HCT116 (cell line): ENCODE measurements around the gene KNTC1. TPM values are rescaled to one million over a fixed set of nuclear protein-coding genes. Genes with fewer than 3 reads are reported as not detected.

ENCODE experiments used
- ATAC-seq: fragments of 200-7000 bp; cut with Tn5 transposase; 2 replicates; pipeline ENCODE4 v1.9.1; 2020; ENCODE audit warnings: mild to moderate bottlenecking, moderate library complexity
- BruUV-seq: library from RNA; stranded (reverse); fragments of 400-500 nt; replicated peaks from 2 replicates; lab custom pipeline; 2021; lab: Mats Ljungman, UMichigan
- CTCF ChIA-PET: fragments of 300-600 bp; sonication (Branson Sonifier 250); formaldehyde crosslinking; loops from one replicate; lab custom pipeline; 2021; ENCODE audit warnings: antibody characterized with exemption; lab: Charles Lee
- POLR2A ChIA-PET: fragments of 300-600, 350-600 bp; sonication (Branson Sonifier 250); formaldehyde crosslinking; loops from one replicate; lab custom pipeline; 2021; ENCODE audit warnings: antibody characterized with exemption; lab: Charles Lee
- RAD21 ChIA-PET, 2 experiments: fragments of 300-600 bp; sonication (Branson Sonifier 250); formaldehyde crosslinking; loops; one replicate each; lab custom pipeline; 2023; ENCODE audit warnings: low total read pairs in 2 of 2; ENCODE audit not compliant: uncharacterized antibody in 2 of 2, unreplicated experiment in 2 of 2, low non-redundant PET in 1 of 2; lab: Charles Lee
- DNase-seq: peaks from one replicate; pipeline ENCODE4 v3.0.0-alpha.2; 2010; ENCODE audit warnings: low read depth, low spot score
- H2AFZ ChIP-seq: fragments of 200-600 bp; shearing (Covaris generic), sonication (generic); 2 replicates; pipeline ENCODE4 v1.6.1; 2017; ENCODE audit warnings: low read depth, mixed run types, mixed read lengths, antibody characterized with exemption, low read length; ENCODE audit not compliant: poor library complexity, severe bottlenecking
- H3K27ac ChIP-seq: 2 replicates; pipeline ENCODE4 v1.5.1; 2012; ENCODE audit warnings: low read depth, low read length
- H3K27me3 ChIP-seq: fragments of 200-600 bp; sonication (generic); 2 replicates; pipeline ENCODE4 v1.6.1; 2016; ENCODE audit warnings: mixed run types, low read length, mixed read lengths; ENCODE audit not compliant: insufficient read depth
- H3K36me3 ChIP-seq, 2 experiments: fragments of 200-500 bp in 1 of 2; fragments of 200-600 bp in 1 of 2; sonication (Bioruptor generic) in 1 of 2; sonication (generic) in 1 of 2; 2 replicates each; pipeline versions ENCODE4 v1.5.1 to v1.6.1; 2014 to 2016; ENCODE audit warnings: low read length in 2 of 2, inconsistent platforms in 1 of 2, mixed read lengths in 1 of 2, mixed run types in 1 of 2; ENCODE audit not compliant: insufficient read depth in 2 of 2, control insufficient read depth in 1 of 2
- H3K4me1 ChIP-seq, 2 experiments: fragments of 200-600 bp in 1 of 2; sonication (generic) in 1 of 2; 2 replicates each; pipeline versions ENCODE4 v1.5.1 to v1.6.1; 2012 to 2017; ENCODE audit warnings: low read length in 2 of 2, inconsistent platforms in 1 of 2, mild to moderate bottlenecking in 1 of 2, mixed read lengths in 1 of 2, mixed run types in 1 of 2, moderate library complexity in 1 of 2; ENCODE audit not compliant: insufficient read depth in 2 of 2, control insufficient read depth in 1 of 2
- H3K4me2 ChIP-seq: fragments of 200-600 bp; sonication (generic); 2 replicates; pipeline ENCODE4 v1.6.1; 2017; ENCODE audit warnings: mixed run types, low read length, mixed read lengths
- H3K4me3 ChIP-seq, 2 experiments: fragments of 200-600 bp in 1 of 2; sonication (generic) in 1 of 2; replicated peaks in 1 of 2; 2 replicates each; pipeline ENCODE4 v1.5.1; 2011 to 2016; ENCODE audit warnings: low read length in 2 of 2, control low read depth in 1 of 2, low read depth in 1 of 2, mild to moderate bottlenecking in 1 of 2, mixed read lengths in 1 of 2, mixed run types in 1 of 2
- H3K79me2 ChIP-seq: fragments of 200-600 bp; sonication (generic); 2 replicates; pipeline ENCODE4 v1.6.1; 2017; ENCODE audit warnings: mild to moderate bottlenecking, mixed run types, low read length, moderate library complexity, mixed read lengths; ENCODE audit not compliant: insufficient read depth
- H3K9ac ChIP-seq: fragments of 200-600 bp; sonication (generic); 2 replicates; pipeline ENCODE4 v1.6.1; 2016; ENCODE audit warnings: low read length, mixed read lengths
- H3K9me2 ChIP-seq: fragments of 200-600 bp; sonication (generic), shearing (Covaris generic); 2 replicates; pipeline ENCODE4 v1.6.1; 2017; ENCODE audit warnings: mixed run types, mild to moderate bottlenecking, moderate library complexity; ENCODE audit not compliant: insufficient read depth
- H3K9me3 ChIP-seq, 2 experiments: fragments of 200-500 bp in 1 of 2; fragments of 200-600 bp in 1 of 2; sonication (Bioruptor generic) in 1 of 2; sonication (generic) in 1 of 2; 2 replicates each; pipeline ENCODE4 v1.6.1; 2014 to 2017; ENCODE audit warnings: low read length in 2 of 2, mixed read lengths in 2 of 2, inconsistent platforms in 1 of 2, low read depth in 1 of 2, mild to moderate bottlenecking in 1 of 2, mixed run types in 1 of 2, moderate library complexity in 1 of 2; ENCODE audit not compliant: control insufficient read depth in 1 of 2, insufficient read depth in 1 of 2
- H4K20me1 ChIP-seq: fragments of 200-600 bp; sonication (generic), shearing (Covaris generic); 2 replicates; pipeline ENCODE4 v1.6.1; 2017; ENCODE audit warnings: mixed run types, mild to moderate bottlenecking, moderate library complexity; ENCODE audit not compliant: insufficient read depth
- ELF1 ChIP-seq: IDR thresholded peaks from 2 replicates; pipeline ENCODE4 v1.6.1; 2012; ENCODE audit warnings: low read depth, borderline replicate concordance
- EZH2phosphoT487 ChIP-seq: fragments of 200-600 bp; IDR thresholded peaks from 2 replicates; pipeline ENCODE4 v1.6.1; 2018; ENCODE audit warnings: antibody characterized with exemption, borderline replicate concordance
- FOSL1 ChIP-seq: IDR thresholded peaks from 2 replicates; pipeline ENCODE4 v1.6.1; 2012; ENCODE audit warnings: low read depth
- JUND ChIP-seq: IDR thresholded peaks from 2 replicates; pipeline ENCODE4 v1.6.1; 2012
- POLR2A ChIP-seq: IDR thresholded peaks from 2 replicates; pipeline ENCODE4 v1.7.0; 2011; ENCODE audit warnings: borderline replicate concordance; ENCODE audit not compliant: insufficient read depth, insufficient read length; ENCODE audit errors: extremely low read depth
- POLR2AphosphoS5 ChIP-seq: IDR thresholded peaks from 2 replicates; pipeline ENCODE4 v1.6.1; 2011; ENCODE audit warnings: mild to moderate bottlenecking, low read depth, low read length, moderate library complexity
- RAD21 ChIP-seq: IDR thresholded peaks from 2 replicates; pipeline ENCODE4 v1.6.1; 2012; ENCODE audit warnings: low read depth, mild to moderate bottlenecking
- SIN3A ChIP-seq: IDR thresholded peaks from 2 replicates; pipeline ENCODE4 v1.6.1; 2012; ENCODE audit warnings: low read depth
- SP1 ChIP-seq: IDR thresholded peaks from 2 replicates; pipeline ENCODE4 v1.6.1; 2012; ENCODE audit warnings: low read depth
- SRF ChIP-seq: IDR thresholded peaks from 2 replicates; pipeline ENCODE4 v1.6.1; 2012; ENCODE audit warnings: low read depth
- TCF7L2 ChIP-seq: IDR thresholded peaks from 2 replicates; pipeline ENCODE4 v1.7.0; 2011; ENCODE audit warnings: borderline replicate concordance, inconsistent platforms; ENCODE audit not compliant: insufficient read depth, insufficient read length; ENCODE audit errors: extremely low read depth
- YY1 ChIP-seq: IDR thresholded peaks from 2 replicates; pipeline ENCODE4 v1.6.1; 2011; ENCODE audit warnings: low read length, low read depth, moderate library complexity, mild to moderate bottlenecking; ENCODE audit not compliant: insufficient replicate concordance; ENCODE audit errors: extremely low read depth
- ZNF274 ChIP-seq: fragments of 200-500 bp; sonication (Bioruptor generic); IDR thresholded peaks from 2 replicates; pipeline ENCODE4 v1.6.1; 2014; ENCODE audit warnings: mild to moderate bottlenecking, low read depth, low read length, inconsistent platforms
- intact Hi-C: fragments of 100-400 bp; cut with micrococcal nuclease; formaldehyde crosslinking; loops from 2 replicates; pipeline ENCODE4 v1.10.0; 2022
- total RNA-seq: library from RNA; stranded (reverse); gene quantifications from one replicate; pipeline ENCODE4 v1.2.1, GENCODE V29; 2021; ENCODE audit not compliant: unreplicated experiment
- TF ChIP-seq, protein P1 (sequence below): IDR thresholded peaks from 2 replicates; pipeline ENCODE4 v1.6.1; 2012
- TF ChIP-seq, protein P2 (sequence below), 3 experiments: fragments of 200-600 bp in 1 of 3; sonication (generic) in 1 of 3; IDR thresholded peaks in 2 of 3; conservative IDR thresholded peaks in 1 of 3; 2 replicates each; pipeline ENCODE4 v1.5.1; 2012 to 2017; ENCODE audit warnings: low read depth in 2 of 3, low read length in 2 of 3, antibody characterized with exemption in 1 of 3, borderline replicate concordance in 1 of 3, control low read depth in 1 of 3, mild to moderate bottlenecking in 1 of 3, mixed read lengths in 1 of 3, mixed run types in 1 of 3, moderate library complexity in 1 of 3; ENCODE audit not compliant: insufficient read depth in 1 of 3
- TF ChIP-seq, protein P3 (sequence below): IDR thresholded peaks from 2 replicates; pipeline ENCODE4 v1.6.1; 2012; ENCODE audit warnings: low read depth

Gene KNTC1
- total RNA-seq, 1 experiment from 2014 or later = 70.2 TPM

DNA sequence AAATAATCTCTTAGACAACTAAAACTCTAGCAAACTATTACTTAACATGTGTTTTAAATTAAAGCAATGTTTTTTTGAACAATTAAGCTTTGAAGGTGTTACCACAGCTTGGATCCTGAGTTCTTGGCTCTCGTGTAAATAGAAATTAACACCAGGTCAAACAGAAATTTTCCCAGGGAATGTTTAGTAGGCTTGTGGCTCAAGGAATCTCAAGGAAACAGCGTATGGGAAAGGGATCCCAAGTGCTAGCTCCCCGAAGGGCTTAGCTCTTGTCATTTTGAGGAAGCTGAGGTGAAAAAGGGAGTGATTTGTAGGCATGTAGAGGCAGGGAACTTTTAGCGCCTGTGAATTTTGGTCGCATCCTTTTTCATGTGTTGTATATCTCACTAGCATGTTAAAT is 11.4 kb downstream of the KNTC1 start:
- no peak overlapping the region for H3K4me2 ChIP-seq
- TF ChIP-seq, protein P1, sequence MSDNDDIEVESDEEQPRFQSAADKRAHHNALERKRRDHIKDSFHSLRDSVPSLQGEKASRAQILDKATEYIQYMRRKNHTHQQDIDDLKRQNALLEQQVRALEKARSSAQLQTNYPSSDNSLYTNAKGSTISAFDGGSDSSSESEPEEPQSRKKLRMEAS = no peak
- TF ChIP-seq EZH2phosphoT487 (no peak), ELF1 (no peak), JUND (no peak), POLR2AphosphoS5 (no peak), POLR2A (no peak), SP1 (no peak), SIN3A (no peak), YY1 (no peak), ZNF274 (no peak), SRF (no peak), RAD21 (no peak), TCF7L2 (no peak), FOSL1 (no peak)
- TF ChIP-seq, protein P2, sequence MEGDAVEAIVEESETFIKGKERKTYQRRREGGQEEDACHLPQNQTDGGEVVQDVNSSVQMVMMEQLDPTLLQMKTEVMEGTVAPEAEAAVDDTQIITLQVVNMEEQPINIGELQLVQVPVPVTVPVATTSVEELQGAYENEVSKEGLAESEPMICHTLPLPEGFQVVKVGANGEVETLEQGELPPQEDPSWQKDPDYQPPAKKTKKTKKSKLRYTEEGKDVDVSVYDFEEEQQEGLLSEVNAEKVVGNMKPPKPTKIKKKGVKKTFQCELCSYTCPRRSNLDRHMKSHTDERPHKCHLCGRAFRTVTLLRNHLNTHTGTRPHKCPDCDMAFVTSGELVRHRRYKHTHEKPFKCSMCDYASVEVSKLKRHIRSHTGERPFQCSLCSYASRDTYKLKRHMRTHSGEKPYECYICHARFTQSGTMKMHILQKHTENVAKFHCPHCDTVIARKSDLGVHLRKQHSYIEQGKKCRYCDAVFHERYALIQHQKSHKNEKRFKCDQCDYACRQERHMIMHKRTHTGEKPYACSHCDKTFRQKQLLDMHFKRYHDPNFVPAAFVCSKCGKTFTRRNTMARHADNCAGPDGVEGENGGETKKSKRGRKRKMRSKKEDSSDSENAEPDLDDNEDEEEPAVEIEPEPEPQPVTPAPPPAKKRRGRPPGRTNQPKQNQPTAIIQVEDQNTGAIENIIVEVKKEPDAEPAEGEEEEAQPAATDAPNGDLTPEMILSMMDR (IDR thresholded peaks at IDR 0.05 in 2 of 3, conservative IDR thresholded peaks at IDR 0.05 in 1 of 3; ENCODE audit: borderline replicate concordance in 1 of 3, insufficient read depth in 1 of 3, low read depth in 2 of 3, low read length in 2 of 3) = no peak
- TF ChIP-seq, protein P3, sequence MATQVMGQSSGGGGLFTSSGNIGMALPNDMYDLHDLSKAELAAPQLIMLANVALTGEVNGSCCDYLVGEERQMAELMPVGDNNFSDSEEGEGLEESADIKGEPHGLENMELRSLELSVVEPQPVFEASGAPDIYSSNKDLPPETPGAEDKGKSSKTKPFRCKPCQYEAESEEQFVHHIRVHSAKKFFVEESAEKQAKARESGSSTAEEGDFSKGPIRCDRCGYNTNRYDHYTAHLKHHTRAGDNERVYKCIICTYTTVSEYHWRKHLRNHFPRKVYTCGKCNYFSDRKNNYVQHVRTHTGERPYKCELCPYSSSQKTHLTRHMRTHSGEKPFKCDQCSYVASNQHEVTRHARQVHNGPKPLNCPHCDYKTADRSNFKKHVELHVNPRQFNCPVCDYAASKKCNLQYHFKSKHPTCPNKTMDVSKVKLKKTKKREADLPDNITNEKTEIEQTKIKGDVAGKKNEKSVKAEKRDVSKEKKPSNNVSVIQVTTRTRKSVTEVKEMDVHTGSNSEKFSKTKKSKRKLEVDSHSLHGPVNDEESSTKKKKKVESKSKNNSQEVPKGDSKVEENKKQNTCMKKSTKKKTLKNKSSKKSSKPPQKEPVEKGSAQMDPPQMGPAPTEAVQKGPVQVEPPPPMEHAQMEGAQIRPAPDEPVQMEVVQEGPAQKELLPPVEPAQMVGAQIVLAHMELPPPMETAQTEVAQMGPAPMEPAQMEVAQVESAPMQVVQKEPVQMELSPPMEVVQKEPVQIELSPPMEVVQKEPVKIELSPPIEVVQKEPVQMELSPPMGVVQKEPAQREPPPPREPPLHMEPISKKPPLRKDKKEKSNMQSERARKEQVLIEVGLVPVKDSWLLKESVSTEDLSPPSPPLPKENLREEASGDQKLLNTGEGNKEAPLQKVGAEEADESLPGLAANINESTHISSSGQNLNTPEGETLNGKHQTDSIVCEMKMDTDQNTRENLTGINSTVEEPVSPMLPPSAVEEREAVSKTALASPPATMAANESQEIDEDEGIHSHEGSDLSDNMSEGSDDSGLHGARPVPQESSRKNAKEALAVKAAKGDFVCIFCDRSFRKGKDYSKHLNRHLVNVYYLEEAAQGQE = no peak
- TF ChIP-seq, all 23 proteins: peak for 0
- Histone ChIP-seq H3K36me3 (peaks cover 12 to 17% of the 10 kb centered on the region in 2 experiments; a peak in 3 of 4 replicates), H3K79me2 (peaks cover 14% of the 10 kb centered on the region), H3K27me3 (no peaks in the 10 kb centered on the region), H3K9me3 (no peaks in the 10 kb centered on the region), H2AFZ (no peak overlapping the region), H3K4me1 (peaks cover 0 to 6% of the 10 kb centered on the region in 2 experiments; a peak in 1 of 4 replicates), H3K27ac (no peak overlapping the region), H3K4me3 (no peak overlapping the region), H4K20me1 (no peaks in the 10 kb centered on the region), H3K9me2 (no peaks in the 10 kb centered on the region), H3K9ac (no peak overlapping the region)
- ATAC-seq = no peak
- no peak for DNase-seq
- intact Hi-C loops = no loop called here
- ChIA-PET RAD21 (no interaction called here), POLR2A (interaction anchor here (2.0 kb wide), 1 partner anchor 12 kb away, joined by 5 read pairs; the partner anchor contains the start of genes KNTC1 and RSRC2), CTCF (no interaction called here)
- no TSS peak for BruUV-seq
